Brain microvascular endothelial cell (primary cell): ENCODE measurements around the gene FRMD4B.

Experiments used
- DNase-seq: peaks from one replicate; pipeline ENCODE4 v3.0.0-alpha.2; 2020
- H3K27ac ChIP-seq: fragments of 250-450 bp; sonication (Bioruptor Pico); 2 replicates; pipeline ENCODE4 v1.5.1; 2020; ENCODE audit warnings: mild to moderate bottlenecking, moderate library complexity
- H3K27me3 ChIP-seq: fragments of 250-450 bp; sonication (Bioruptor Pico); replicated peaks from 2 replicates; pipeline ENCODE4 v1.5.1; 2020; ENCODE audit warnings: mild to moderate bottlenecking
- H3K36me3 ChIP-seq: fragments of 250-450 bp; sonication (Bioruptor Pico); replicated peaks from 2 replicates; pipeline ENCODE4 v1.5.1; 2020; ENCODE audit warnings: mild to moderate bottlenecking
- H3K4me3 ChIP-seq: 2 replicates; pipeline ENCODE4 v1.5.1; 2011; ENCODE audit warnings: low read depth, mild to moderate bottlenecking, control low read depth, low read length, moderate library complexity
- in situ Hi-C: cut with HindIII; loops from 2 replicates; pipeline ENCODE4 v1.10.0; 2017; ENCODE audit warnings: low sequenced_read_pairs, low pct_ligation_motif_present
- TF ChIP-seq, protein P1 (sequence below): IDR thresholded peaks from 2 replicates; pipeline ENCODE4 v1.5.1; 2011; ENCODE audit warnings: low read depth, mild to moderate bottlenecking, moderate library complexity, low read length, control low read depth, inconsistent platforms; ENCODE audit errors: missing control alignments

Gene FRMD4B

DNA sequence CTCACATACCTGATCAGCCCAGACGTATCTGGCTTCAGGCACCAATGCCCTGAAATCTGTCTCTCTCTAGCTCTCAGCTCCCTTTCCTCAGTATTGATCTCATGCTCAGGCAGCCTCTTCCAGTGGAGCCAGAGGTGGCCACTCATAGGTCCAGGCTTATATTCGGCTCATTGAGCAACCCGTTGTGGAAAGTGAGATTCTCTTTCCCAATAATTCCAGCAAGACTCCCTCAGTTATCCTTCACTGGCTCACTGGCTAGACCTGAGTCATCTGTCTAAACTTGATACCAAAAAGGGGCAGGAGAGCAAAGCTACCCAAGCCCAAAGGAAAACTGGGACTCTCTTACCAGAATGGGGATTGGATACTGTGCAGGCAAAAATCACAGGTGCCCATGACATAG lies 33.4 kb upstream of the FRMD4B start:
- TF ChIP-seq, protein P1, sequence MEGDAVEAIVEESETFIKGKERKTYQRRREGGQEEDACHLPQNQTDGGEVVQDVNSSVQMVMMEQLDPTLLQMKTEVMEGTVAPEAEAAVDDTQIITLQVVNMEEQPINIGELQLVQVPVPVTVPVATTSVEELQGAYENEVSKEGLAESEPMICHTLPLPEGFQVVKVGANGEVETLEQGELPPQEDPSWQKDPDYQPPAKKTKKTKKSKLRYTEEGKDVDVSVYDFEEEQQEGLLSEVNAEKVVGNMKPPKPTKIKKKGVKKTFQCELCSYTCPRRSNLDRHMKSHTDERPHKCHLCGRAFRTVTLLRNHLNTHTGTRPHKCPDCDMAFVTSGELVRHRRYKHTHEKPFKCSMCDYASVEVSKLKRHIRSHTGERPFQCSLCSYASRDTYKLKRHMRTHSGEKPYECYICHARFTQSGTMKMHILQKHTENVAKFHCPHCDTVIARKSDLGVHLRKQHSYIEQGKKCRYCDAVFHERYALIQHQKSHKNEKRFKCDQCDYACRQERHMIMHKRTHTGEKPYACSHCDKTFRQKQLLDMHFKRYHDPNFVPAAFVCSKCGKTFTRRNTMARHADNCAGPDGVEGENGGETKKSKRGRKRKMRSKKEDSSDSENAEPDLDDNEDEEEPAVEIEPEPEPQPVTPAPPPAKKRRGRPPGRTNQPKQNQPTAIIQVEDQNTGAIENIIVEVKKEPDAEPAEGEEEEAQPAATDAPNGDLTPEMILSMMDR = no peak
- no peak overlapping the region for H3K27ac ChIP-seq
- no peaks in the 10 kb centered on the region for H3K36me3 ChIP-seq
- DNase-seq = no peak
- no peak overlapping the region for H3K4me3 ChIP-seq
- no peaks in the 10 kb centered on the region for H3K27me3 ChIP-seq
- in situ Hi-C loops = loop anchor here (25.0 kb wide), 2 partner anchors 107 to 257 kb away; no protein-coding TSS in a partner anchor

DNA sequence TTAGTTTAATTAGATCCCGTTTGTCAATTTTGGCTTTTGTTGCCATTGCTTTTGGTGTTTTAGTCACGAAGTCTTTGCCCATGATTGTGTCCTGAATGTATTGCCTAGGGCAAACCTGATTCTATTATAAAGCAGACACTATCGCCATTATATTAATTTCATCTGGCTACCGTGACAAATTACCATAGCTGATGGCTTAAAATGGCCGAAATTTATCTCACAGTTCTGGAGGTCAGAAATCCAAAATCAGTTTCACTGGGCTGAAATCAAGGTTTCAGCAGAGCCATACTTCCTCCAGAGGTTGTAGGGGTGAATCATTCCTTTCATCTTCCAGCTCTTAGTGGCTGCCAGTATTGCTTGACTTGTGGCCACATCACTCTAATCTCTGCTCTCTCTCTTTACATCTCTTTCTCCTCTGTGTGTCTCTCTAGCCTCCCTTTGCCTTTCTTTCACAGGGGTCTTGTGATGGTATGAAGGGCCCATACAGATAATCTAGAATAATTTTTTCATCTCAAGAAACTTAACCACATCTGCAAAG lies 31.7 kb upstream of the FRMD4B start:
- TF ChIP-seq, protein P1 = no peak
- H3K27ac ChIP-seq = no peak overlapping the region
- no peak overlapping the region for H3K4me3 ChIP-seq
- no peaks in the 10 kb centered on the region for H3K27me3 ChIP-seq
- no peaks in the 10 kb centered on the region for H3K36me3 ChIP-seq
- in situ Hi-C loops = loop anchor here (25.0 kb wide), 2 partner anchors 105 to 255 kb away; no protein-coding TSS in a partner anchor
- DNase-seq = no peak

DNA sequence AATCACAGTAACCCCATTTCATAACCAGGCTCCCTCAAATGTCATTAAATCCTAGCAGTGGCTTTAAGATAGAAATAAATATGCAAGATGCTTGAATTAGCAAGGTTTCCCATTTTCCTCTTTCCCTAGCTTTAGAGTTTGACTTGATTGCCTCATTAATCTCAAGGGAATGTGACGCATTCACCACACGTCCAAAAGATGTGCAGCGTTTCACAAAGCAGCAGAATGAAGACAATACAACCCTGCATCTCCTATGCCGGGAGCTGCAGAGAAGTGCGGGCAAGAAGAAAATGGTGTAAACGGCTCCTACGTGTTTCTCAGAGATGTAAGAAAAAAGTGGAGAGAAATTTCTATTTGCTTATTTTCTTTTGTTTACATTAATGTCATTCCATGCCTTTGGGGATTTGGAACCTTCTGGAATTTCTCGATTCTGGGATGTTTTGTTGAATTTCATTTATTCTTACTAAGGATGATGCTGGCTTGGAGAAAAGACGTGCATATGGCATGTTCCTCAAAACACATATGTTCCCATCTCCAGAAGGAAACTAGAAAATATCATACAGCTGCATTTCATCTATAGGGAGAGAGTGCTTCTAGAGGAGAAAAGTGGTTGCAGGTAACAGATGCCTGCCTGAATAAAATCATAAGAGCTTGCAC lies 27.8 kb upstream of the FRMD4B start:
- no peak for DNase-seq

DNA sequence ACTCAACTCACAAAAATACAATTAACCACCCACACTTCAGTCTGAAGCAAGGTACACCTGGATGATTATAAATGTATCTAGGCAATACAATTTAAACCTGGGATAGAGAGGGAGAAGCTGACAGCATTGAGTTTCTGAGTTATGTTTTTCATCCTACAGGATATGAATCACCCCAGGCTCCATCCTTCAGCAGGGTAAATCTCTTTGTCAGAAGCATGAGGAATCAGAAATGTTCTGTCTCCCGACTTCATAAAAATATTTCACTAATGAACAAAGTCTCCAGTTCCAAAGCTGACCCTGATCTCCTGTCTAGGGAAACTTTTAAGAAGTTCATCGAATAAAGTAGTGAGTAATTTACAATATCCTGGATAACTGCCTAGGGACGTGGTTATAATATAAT lies 25.5 kb upstream of the FRMD4B start:
- H3K27me3 ChIP-seq = no peaks in the 10 kb centered on the region
- peak overlapping the region; percentile 14 for H3K27ac ChIP-seq
- no peak overlapping the region for H3K4me3 ChIP-seq
- in situ Hi-C loops = loop anchor here (25.0 kb wide), 2 partner anchors 99 to 249 kb away; no protein-coding TSS in a partner anchor
- H3K36me3 ChIP-seq = no peaks in the 10 kb centered on the region
- TF ChIP-seq, protein P1 = no peak
- peak; percentile 54 for DNase-seq

More for the DNA sequence above, 27.8 kb upstream of the FRMD4B start:
- H3K27me3 ChIP-seq = no peaks in the 10 kb centered on the region
- no peaks in the 10 kb centered on the region for H3K36me3 ChIP-seq
- H3K27ac ChIP-seq = no peak overlapping the region
- in situ Hi-C loops = loop anchor here (25.0 kb wide), 2 partner anchors 101 to 251 kb away; no protein-coding TSS in a partner anchor
- TF ChIP-seq, protein P1 = no peak
- H3K4me3 ChIP-seq = no peak overlapping the region

DNA sequence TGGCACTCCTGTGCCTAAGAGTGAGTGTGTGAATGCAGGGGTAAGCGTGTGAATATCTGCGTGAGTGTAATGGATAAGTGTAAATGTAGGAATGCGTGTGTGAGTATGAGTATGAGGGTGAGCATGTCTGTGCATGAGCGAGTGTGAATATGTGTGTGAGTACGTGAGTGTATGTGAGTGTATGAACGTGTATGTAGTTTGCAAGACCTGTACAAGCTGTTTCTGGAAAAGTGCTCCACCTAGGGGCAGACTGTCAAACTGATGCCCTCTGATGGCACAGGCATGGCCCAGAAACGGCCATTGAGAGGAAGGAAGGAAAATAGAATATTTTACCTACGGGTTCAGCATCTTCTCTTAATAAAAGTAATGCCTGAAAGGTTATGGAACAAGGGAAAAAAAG lies 24.4 kb upstream of the FRMD4B start:
- in situ Hi-C loops = loop anchor here (25.0 kb wide), 2 partner anchors 98 to 248 kb away; no protein-coding TSS in a partner anchor
- Histone ChIP-seq H3K27ac (no peak overlapping the region), H3K4me3 (no peak overlapping the region), H3K36me3 (no peaks in the 10 kb centered on the region), H3K27me3 (no peaks in the 10 kb centered on the region)
- DNase-seq = peak; percentile 78
- TF ChIP-seq, protein P1 = peak; percentile 94
